Panc1 (cell line): Measurements from ENCODE around the gene STEAP1B. TPM values are rescaled to one million over a fixed set of nuclear protein-coding genes. Genes with fewer than 3 reads are reported as not detected.

Source experiments
- ATAC-seq: fragments of 200-7000 bp; cut with Tn5 transposase; 2 replicates; pipeline ENCODE4 v1.9.1; 2020; ENCODE audit warnings: mild to moderate bottlenecking, moderate library complexity
- BruUV-seq: library from RNA; stranded (reverse); fragments of 400-500 nt; replicated peaks from 2 replicates; lab custom pipeline; 2021; lab: Mats Ljungman, UMichigan
- CTCF ChIA-PET: fragments of 300-600 bp; sonication (Branson Sonifier 250); formaldehyde crosslinking; loops from one replicate; lab custom pipeline; 2022; ENCODE audit warnings: antibody characterized with exemption; lab: Charles Lee
- POLR2A ChIA-PET: fragments of 300-600 bp; sonication (Branson Sonifier 250); formaldehyde crosslinking; loops from one replicate; lab custom pipeline; 2022; ENCODE audit warnings: antibody characterized with exemption; lab: Charles Lee
- DNase-seq: peaks from one replicate; pipeline ENCODE4 v3.0.0-alpha.2; 2010; ENCODE audit warnings: low read depth, low spot score
- H3K27ac ChIP-seq: 2 replicates; pipeline ENCODE4 v1.5.1; 2011; ENCODE audit warnings: mild to moderate bottlenecking, low read length, inconsistent platforms
- H3K27me3 ChIP-seq: fragments of 200-500 bp; sonication (Bioruptor generic); 2 replicates; pipeline ENCODE4 v1.6.0; 2014; ENCODE audit warnings: low read length, inconsistent platforms; ENCODE audit not compliant: control insufficient read depth, insufficient read depth
- H3K36me3 ChIP-seq: fragments of 200-500 bp; sonication (Bioruptor generic); 2 replicates; pipeline ENCODE4 v1.5.1; 2014; ENCODE audit warnings: inconsistent platforms, mild to moderate bottlenecking, low read length, moderate library complexity; ENCODE audit not compliant: control insufficient read depth, insufficient read depth
- H3K4me1 ChIP-seq: 2 replicates; pipeline ENCODE4 v1.5.1; 2011; ENCODE audit warnings: inconsistent platforms, mild to moderate bottlenecking, low read length, moderate library complexity; ENCODE audit not compliant: control insufficient read depth, insufficient read depth
- H3K4me3 ChIP-seq, 2 experiments: 2 replicates each; pipeline ENCODE4 v1.5.1; 2011 to 2012; ENCODE audit warnings: low read depth in 2 of 2, low read length in 2 of 2, mild to moderate bottlenecking in 2 of 2, inconsistent platforms in 1 of 2, moderate library complexity in 1 of 2
- H3K9me3 ChIP-seq: fragments of 200-500 bp; sonication (Bioruptor generic); 2 replicates; pipeline ENCODE4 v1.5.1; 2014; ENCODE audit warnings: low read depth, mild to moderate bottlenecking, inconsistent platforms, low read length, moderate library complexity; ENCODE audit not compliant: control insufficient read depth, insufficient read depth
- POLR2AphosphoS5 ChIP-seq: IDR thresholded peaks from 2 replicates; pipeline ENCODE4 v1.6.1; 2012; ENCODE audit warnings: mild to moderate bottlenecking, low read depth, low read length, moderate library complexity
- SIN3A ChIP-seq: IDR thresholded peaks from 2 replicates; pipeline ENCODE4 v1.6.1; 2012; ENCODE audit warnings: low read depth, mild to moderate bottlenecking, low read length, moderate library complexity, borderline replicate concordance; ENCODE audit not compliant: insufficient read depth
- TCF7L2 ChIP-seq: IDR thresholded peaks from 2 replicates; pipeline ENCODE4 v1.6.1; 2011; ENCODE audit warnings: mild to moderate bottlenecking, low read depth, low read length, inconsistent platforms
- in situ Hi-C: cut with HindIII; loops from 2 replicates; pipeline ENCODE4 v1.10.0; 2016; ENCODE audit warnings: low sequenced_read_pairs, low pct_unique_long_range_greater_than_20kb
- intact Hi-C: fragments of 100-400 bp; cut with micrococcal nuclease; formaldehyde crosslinking; loops from one replicate; pipeline ENCODE4 v1.10.0; 2022; ENCODE audit not compliant: unreplicated experiment
- total RNA-seq: library from RNA; stranded (reverse); gene quantifications from one replicate; pipeline ENCODE4 v1.2.1, GENCODE V29; 2021; ENCODE audit not compliant: unreplicated experiment
- TF ChIP-seq, protein P1 (sequence below): fragments of 450-650 bp; IDR thresholded peaks from 2 replicates; pipeline ENCODE4 v1.5.1; 2017; ENCODE audit warnings: mild to moderate bottlenecking
- TF ChIP-seq, protein P2 (sequence below), 2 experiments: IDR thresholded peaks; 2 replicates each; pipeline ENCODE4 v1.6.1; 2011 to 2012; ENCODE audit warnings: low read depth in 2 of 2, control low read depth in 1 of 2, low read length in 1 of 2, mild to moderate bottlenecking in 1 of 2, moderate library complexity in 1 of 2; ENCODE audit not compliant: insufficient read depth in 1 of 2

Gene STEAP1B
- total RNA-seq, 1 experiment from 2014 or later, result 3.3 TPM

GRCh38 chr7:22385326-22385725 lies 114.7 kb downstream of the STEAP1B start:
- POLR2A ChIA-PET, result no interaction called here
- BruUV-seq, result no TSS peak
- in situ Hi-C loops, result no loop called here
- Histone ChIP-seq H3K27me3 (no peaks in the 10 kb centered on the region; the same call in 1 of the 2 replicates), H3K27ac (no peak overlapping the region), H3K4me1 (no peaks in the 10 kb centered on the region), H3K4me3 (no peak overlapping the region), H3K9me3 (no peaks in the 10 kb centered on the region), H3K36me3 (no peaks in the 10 kb centered on the region)
- TF ChIP-seq SIN3A, result no peak
- no peak for TF ChIP-seq TCF7L2
- TF ChIP-seq, protein P1, sequence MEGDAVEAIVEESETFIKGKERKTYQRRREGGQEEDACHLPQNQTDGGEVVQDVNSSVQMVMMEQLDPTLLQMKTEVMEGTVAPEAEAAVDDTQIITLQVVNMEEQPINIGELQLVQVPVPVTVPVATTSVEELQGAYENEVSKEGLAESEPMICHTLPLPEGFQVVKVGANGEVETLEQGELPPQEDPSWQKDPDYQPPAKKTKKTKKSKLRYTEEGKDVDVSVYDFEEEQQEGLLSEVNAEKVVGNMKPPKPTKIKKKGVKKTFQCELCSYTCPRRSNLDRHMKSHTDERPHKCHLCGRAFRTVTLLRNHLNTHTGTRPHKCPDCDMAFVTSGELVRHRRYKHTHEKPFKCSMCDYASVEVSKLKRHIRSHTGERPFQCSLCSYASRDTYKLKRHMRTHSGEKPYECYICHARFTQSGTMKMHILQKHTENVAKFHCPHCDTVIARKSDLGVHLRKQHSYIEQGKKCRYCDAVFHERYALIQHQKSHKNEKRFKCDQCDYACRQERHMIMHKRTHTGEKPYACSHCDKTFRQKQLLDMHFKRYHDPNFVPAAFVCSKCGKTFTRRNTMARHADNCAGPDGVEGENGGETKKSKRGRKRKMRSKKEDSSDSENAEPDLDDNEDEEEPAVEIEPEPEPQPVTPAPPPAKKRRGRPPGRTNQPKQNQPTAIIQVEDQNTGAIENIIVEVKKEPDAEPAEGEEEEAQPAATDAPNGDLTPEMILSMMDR, result no peak
- TF ChIP-seq, protein P2, sequence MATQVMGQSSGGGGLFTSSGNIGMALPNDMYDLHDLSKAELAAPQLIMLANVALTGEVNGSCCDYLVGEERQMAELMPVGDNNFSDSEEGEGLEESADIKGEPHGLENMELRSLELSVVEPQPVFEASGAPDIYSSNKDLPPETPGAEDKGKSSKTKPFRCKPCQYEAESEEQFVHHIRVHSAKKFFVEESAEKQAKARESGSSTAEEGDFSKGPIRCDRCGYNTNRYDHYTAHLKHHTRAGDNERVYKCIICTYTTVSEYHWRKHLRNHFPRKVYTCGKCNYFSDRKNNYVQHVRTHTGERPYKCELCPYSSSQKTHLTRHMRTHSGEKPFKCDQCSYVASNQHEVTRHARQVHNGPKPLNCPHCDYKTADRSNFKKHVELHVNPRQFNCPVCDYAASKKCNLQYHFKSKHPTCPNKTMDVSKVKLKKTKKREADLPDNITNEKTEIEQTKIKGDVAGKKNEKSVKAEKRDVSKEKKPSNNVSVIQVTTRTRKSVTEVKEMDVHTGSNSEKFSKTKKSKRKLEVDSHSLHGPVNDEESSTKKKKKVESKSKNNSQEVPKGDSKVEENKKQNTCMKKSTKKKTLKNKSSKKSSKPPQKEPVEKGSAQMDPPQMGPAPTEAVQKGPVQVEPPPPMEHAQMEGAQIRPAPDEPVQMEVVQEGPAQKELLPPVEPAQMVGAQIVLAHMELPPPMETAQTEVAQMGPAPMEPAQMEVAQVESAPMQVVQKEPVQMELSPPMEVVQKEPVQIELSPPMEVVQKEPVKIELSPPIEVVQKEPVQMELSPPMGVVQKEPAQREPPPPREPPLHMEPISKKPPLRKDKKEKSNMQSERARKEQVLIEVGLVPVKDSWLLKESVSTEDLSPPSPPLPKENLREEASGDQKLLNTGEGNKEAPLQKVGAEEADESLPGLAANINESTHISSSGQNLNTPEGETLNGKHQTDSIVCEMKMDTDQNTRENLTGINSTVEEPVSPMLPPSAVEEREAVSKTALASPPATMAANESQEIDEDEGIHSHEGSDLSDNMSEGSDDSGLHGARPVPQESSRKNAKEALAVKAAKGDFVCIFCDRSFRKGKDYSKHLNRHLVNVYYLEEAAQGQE (IDR thresholded peaks at IDR 0.05; ENCODE audit: insufficient read depth in 1 of 2, low read depth in 2 of 2, low read length in 1 of 2), result no peak
- TF ChIP-seq POLR2AphosphoS5, result no peak
- intact Hi-C loops, result no loop called here
- ATAC-seq (no peak), DNase-seq (no peak)
- CTCF ChIA-PET, result no interaction called here

GRCh38 chr7:22380333-22380732 lies 119.7 kb downstream of the STEAP1B start:
- CTCF ChIA-PET, result no interaction called here
- POLR2A ChIA-PET, result interaction anchor here (0.6 kb wide), 1 partner anchor 112 kb away, joined by 6 read pairs; no protein-coding TSS in a partner anchor
- DNase-seq (no peak), ATAC-seq (no peak)
- Histone ChIP-seq H3K4me1 (no peaks in the 10 kb centered on the region), H3K4me3 (no peak overlapping the region), H3K9me3 (no peaks in the 10 kb centered on the region), H3K36me3 (no peaks in the 10 kb centered on the region), H3K27ac (no peak overlapping the region), H3K27me3 (no peaks in the 10 kb centered on the region; the same call in 1 of the 2 replicates)
- intact Hi-C loops, result no loop called here
- TF ChIP-seq SIN3A (no peak), TCF7L2 (no peak), POLR2AphosphoS5 (no peak)
- TF ChIP-seq, protein P2 (IDR thresholded peaks at IDR 0.05; ENCODE audit: insufficient read depth in 1 of 2, low read depth in 2 of 2, low read length in 1 of 2), result no peak
- TF ChIP-seq, protein P1, result no peak
- no TSS peak for BruUV-seq
- in situ Hi-C loops, result no loop called here
